Mucosa of descending colon (tissue), 3 donors: ENCODE data around the gene MAPRE3. TPM values are rescaled to one million over a fixed set of nuclear protein-coding genes. Genes with fewer than 3 reads are reported as not detected.

ENCODE experiments used
- ATAC-seq: fragments of 200-7000 bp; cut with Tn5 transposase; one replicate; pipeline ENCODE4 v1.9.1; 2020; ENCODE audit warnings: mild to moderate bottlenecking, moderate library complexity
- DNase-seq, 3 donors: peaks; one replicate each; pipeline ENCODE4 v3.0.0-alpha.2; 2020
- H3K36me3 ChIP-seq: fragments of 200-600 bp; one replicate; pipeline ENCODE4 v1.8.0; 2021; ENCODE audit warnings: low read depth, mild to moderate bottlenecking
- H3K4me1 ChIP-seq: fragments of 200-600 bp; one replicate; pipeline ENCODE4 v1.8.0; 2021; ENCODE audit warnings: low read depth, mild to moderate bottlenecking
- H3K4me3 ChIP-seq: fragments of 200-600 bp; one replicate; pipeline ENCODE4 v1.8.0; 2021; ENCODE audit warnings: mild to moderate bottlenecking
- H3K9me3 ChIP-seq: fragments of 200-600 bp; one replicate; pipeline ENCODE4 v1.8.0; 2021; ENCODE audit warnings: mild to moderate bottlenecking
- CTCF ChIP-seq: fragments of 200-600 bp; IDR thresholded peaks from one replicate; pipeline ENCODE4 v1.8.0; 2022; ENCODE audit warnings: antibody characterized with exemption, mild to moderate bottlenecking
- intact Hi-C, 2 donors: fragments of 100-400 bp; cut with DNase I in 1 of 2; cut with micrococcal nuclease in 1 of 2; formaldehyde crosslinking; loops; one replicate each; pipeline versions ENCODE4 v1.11.0 to v1.11.1; 2022; cut with DNase I, micrococcal nuclease
- total RNA-seq, 3 donors: library from RNA; stranded (reverse); fragmentation: NEBNext Ultra II Directional in 2 of 3; extraction: Animal tissue kit (Norgen Biotek cat#: 25700) in 2 of 3; gene quantifications; one replicate each; pipeline versions ENCODE4 v1.2.1 to v1.2.4, GENCODE V29; 2021 to 2023
- donor health status: DM: no; HTN: no; CAD: no; lungs with moderate emphysema.
- donor health status: DM: no; HTN: no; CAD: no.
- donor health status: DM: no; HTN: yes; CAD: no.

MAPRE3 gene
- total RNA-seq, 3 donors from 2014 or later = 23.9 to 36.1 (median 35.6) TPM

DNA sequence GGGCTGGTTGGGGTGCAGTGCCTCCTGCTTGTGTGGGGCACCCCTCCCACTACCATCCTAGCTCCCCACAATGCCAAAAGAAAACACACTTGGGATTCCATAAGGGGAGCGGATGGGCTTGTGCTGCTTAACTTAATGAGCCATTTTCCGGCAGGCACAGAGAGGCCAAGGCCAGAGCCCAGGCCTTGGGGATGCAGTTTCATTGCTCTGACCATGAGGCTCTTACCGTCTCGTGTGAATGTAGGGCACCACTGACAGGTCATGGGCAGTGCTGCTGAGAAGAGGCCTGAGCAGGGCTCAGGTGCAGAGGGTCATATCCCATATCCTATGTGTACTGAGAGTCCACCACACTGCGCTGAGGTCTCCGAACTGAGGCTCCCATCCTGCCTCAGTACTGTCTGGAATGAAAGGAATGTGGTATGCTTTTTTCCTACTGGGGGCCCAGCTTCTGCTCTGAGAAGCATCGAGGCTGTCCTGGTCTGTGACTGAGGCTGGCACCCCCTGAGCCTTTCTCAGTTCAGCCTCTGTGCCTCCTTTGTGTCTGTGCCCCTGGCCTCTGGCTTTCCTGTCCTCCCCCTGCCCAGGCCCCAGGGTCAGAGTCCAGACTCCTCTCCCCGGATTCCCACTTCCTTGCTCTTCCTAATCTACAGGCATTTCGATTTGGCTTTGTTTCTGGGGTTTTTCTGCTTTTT is 45.2 kb upstream of the MAPRE3 start:
- DNase-seq (no peak), ATAC-seq (no peak)
- Histone ChIP-seq H3K4me1 (no peaks in the 10 kb centered on the region), H3K9me3 (no peaks in the 10 kb centered on the region), H3K4me3 (no peak overlapping the region), H3K36me3 (no peaks in the 10 kb centered on the region)
- TF ChIP-seq CTCF = no peak
- intact Hi-C loops = no loop called here

GRCh38 chr2:26927221-26927620 is 43.2 kb upstream of the MAPRE3 start:
- Histone ChIP-seq H3K4me1 (no peaks in the 10 kb centered on the region), H3K36me3 (no peaks in the 10 kb centered on the region), H3K9me3 (no peaks in the 10 kb centered on the region), H3K4me3 (no peak overlapping the region)
- DNase-seq (no peak), ATAC-seq (no peak)
- intact Hi-C loops = no loop called here
- TF ChIP-seq CTCF = no peak

- intact Hi-C loops = no loop called here
- DNase-seq (no peak), ATAC-seq (peak; percentile 30)
- no peaks in the 10 kb centered on the region for H3K9me3 ChIP-seq
- no peak overlapping the region for H3K4me3 ChIP-seq
- no peaks in the 10 kb centered on the region for H3K36me3 ChIP-seq
- no peak for TF ChIP-seq CTCF
- H3K4me1 ChIP-seq = no peaks in the 10 kb centered on the region
Measured at GRCh38 chr2:26932974-26933373, 37.5 kb upstream of the MAPRE3 start.

DNA sequence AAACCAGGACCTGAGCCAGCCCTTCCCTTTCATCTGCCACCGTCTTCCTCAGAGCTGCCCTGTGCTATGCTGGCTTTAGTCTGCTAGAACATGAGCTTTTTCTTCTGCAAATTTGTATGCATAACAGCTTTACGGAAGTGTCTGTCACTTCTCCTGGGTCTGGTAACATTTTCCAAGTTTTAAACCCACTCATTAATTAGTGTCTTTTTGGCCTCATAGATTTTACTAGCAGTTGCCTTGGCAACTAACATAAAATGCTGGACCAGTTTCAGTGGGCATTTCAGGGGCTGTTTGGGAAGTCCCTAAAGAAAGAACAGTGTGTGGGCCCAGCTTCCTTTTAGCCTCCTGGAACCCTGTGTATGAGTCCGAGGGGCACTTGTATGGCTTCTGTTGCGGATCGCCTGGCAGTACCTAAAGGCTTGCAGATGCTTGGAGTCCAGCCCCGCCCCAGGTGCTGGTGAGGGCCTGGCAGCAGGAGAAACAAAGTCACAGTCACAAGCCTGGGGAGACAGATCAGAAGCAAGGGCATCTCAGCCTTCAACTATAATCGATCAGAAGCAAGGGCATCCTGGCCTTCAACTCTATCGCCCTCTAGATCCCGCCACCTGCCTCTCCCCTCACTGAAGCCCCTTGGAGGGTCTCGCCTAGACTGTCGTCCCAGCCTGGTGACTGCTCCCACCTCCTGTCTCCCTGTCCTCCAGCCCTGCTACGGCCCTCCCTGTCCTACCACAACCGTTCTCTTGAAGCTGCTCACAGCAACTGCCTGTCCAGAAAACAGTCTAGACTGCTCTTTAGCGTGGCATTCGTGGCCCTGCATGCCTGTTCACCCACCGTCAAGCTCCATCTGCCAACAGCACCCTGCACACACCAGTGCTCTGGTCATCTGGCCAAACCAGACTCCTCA is 36.8 kb upstream of the MAPRE3 start:
- no peaks in the 10 kb centered on the region for H3K4me1 ChIP-seq
- H3K4me3 ChIP-seq = no peak overlapping the region
- no peak for TF ChIP-seq CTCF
- DNase-seq (no peak), ATAC-seq (no peak)
- intact Hi-C loops = no loop called here
- H3K9me3 ChIP-seq = no peaks in the 10 kb centered on the region
- no peaks in the 10 kb centered on the region for H3K36me3 ChIP-seq

DNA sequence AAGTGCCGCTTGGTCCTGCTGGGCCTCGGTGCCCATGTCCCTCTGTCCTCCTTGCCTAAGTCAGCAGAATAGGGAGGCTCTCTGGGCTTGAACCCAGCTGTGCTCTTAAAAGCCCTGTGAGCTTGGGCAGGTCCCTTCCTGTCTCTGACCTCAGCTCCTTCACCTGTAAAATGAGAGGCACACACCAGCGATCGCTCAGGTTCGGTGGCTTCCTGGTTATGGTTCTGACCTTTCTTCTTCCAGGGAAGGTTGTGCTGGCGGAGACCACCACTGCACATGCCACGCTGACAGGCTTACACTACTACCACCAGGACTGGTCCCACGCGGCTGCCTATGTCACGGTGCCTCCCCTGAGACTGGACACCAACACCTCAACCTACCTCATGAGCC is 36.1 kb upstream of the MAPRE3 start:
- intact Hi-C loops = no loop called here

More for the DNA sequence above, 36.1 kb upstream of the MAPRE3 start:
- no peaks in the 10 kb centered on the region for H3K4me1 ChIP-seq
- no peak overlapping the region for H3K4me3 ChIP-seq
- TF ChIP-seq CTCF = no peak
- no peaks in the 10 kb centered on the region for H3K9me3 ChIP-seq
- ATAC-seq = no peak
- H3K36me3 ChIP-seq = no peaks in the 10 kb centered on the region
- no peak for DNase-seq
